Measurements from ENCODE around the gene WNT7A.
A peak's percentile ranks its signal among the peaks of the same experiment; 100 is the strongest.

Gene WNT7A

GRCh38 chr3:13788522-13789424 is 91.1 kb downstream of the WNT7A start:
- H3K9me3 ChIP-seq (ENCODE audit: insufficient read depth, low read depth, low read length): no peaks in the 10 kb centered on the region
- H3K36me3 ChIP-seq (ENCODE audit: insufficient read depth, low read length): no peaks in the 10 kb centered on the region
- no peak overlapping the region for H3K9ac ChIP-seq (ENCODE audit: low read depth, low read length)
- 91% methylated on average over 9 of the region's 9 CpGs for WGBS
- no peak overlapping the region for H3K4me3 ChIP-seq (ENCODE audit: low read length)
- H3K4me1 ChIP-seq (ENCODE audit: insufficient read depth, low read length): peaks cover 13% of the 10 kb centered on the region
- H3K27me3 ChIP-seq (ENCODE audit: insufficient read depth, low read length): peaks cover 5% of the 10 kb centered on the region; the same call in 1 of the 2 replicates
- no peak overlapping the region for H3K27ac ChIP-seq (ENCODE audit: low read depth, low read length)

GRCh38 chr3:13787533-13788132 is 92.2 kb downstream of the WNT7A start:
- Histone ChIP-seq H3K9ac (ENCODE audit: low read depth, low read length) (no peak overlapping the region), H3K4me1 (ENCODE audit: insufficient read depth, low read length) (peaks cover 13% of the 10 kb centered on the region), H3K4me3 (ENCODE audit: low read length) (no peak overlapping the region), H3K27me3 (ENCODE audit: insufficient read depth, low read length) (peaks cover 1% of the 10 kb centered on the region; the same call in 1 of the 2 replicates), H3K27ac (ENCODE audit: low read depth, low read length) (no peak overlapping the region), H3K9me3 (ENCODE audit: insufficient read depth, low read depth, low read length) (no peaks in the 10 kb centered on the region), H3K36me3 (ENCODE audit: insufficient read depth, low read length) (no peaks in the 10 kb centered on the region)
- 78% methylated on average over 19 of the region's 19 CpGs for WGBS

- no peak overlapping the region for H3K9ac ChIP-seq (ENCODE audit: low read depth, low read length)
- peaks cover 13% of the 10 kb centered on the region for H3K4me1 ChIP-seq (ENCODE audit: insufficient read depth, low read length)
- WGBS: 93% methylated on average over 10 of the region's 10 CpGs
- no peaks in the 10 kb centered on the region for H3K27me3 ChIP-seq (ENCODE audit: insufficient read depth, low read length)
- H3K4me3 ChIP-seq (ENCODE audit: low read length): no peak overlapping the region
- H3K36me3 ChIP-seq (ENCODE audit: insufficient read depth, low read length): no peaks in the 10 kb centered on the region
- no peaks in the 10 kb centered on the region for H3K9me3 ChIP-seq (ENCODE audit: insufficient read depth, low read depth, low read length)
- H3K27ac ChIP-seq (ENCODE audit: low read depth, low read length): no peak overlapping the region
Measured at GRCh38 chr3:13786811-13787210, 93.1 kb downstream of the WNT7A start.

GRCh38 chr3:13785853-13786436 is 93.9 kb downstream of the WNT7A start:
- no peak overlapping the region for H3K9ac ChIP-seq (ENCODE audit: low read depth, low read length)
- 74% methylated on average over 13 of the region's 13 CpGs for WGBS

GRCh38 chr3:13785351-13785750 is 94.5 kb downstream of the WNT7A start:
- Histone ChIP-seq H3K36me3 (ENCODE audit: insufficient read depth, low read length) (no peaks in the 10 kb centered on the region), H3K27ac (ENCODE audit: low read depth, low read length) (peak overlapping the region; percentile 20; the same call in 1 of the 2 replicates), H3K9ac (ENCODE audit: low read depth, low read length) (no peak overlapping the region), H3K27me3 (ENCODE audit: insufficient read depth, low read length) (no peaks in the 10 kb centered on the region), H3K9me3 (ENCODE audit: insufficient read depth, low read depth, low read length) (no peaks in the 10 kb centered on the region), H3K4me3 (ENCODE audit: low read length) (no peak overlapping the region), H3K4me1 (ENCODE audit: insufficient read depth, low read length) (peaks cover 13% of the 10 kb centered on the region)
- 48% methylated on average over 7 of the region's 7 CpGs for WGBS

More at GRCh38 chr3:13785853-13786436, 93.9 kb downstream of the WNT7A start:
- peaks cover 13% of the 10 kb centered on the region for H3K4me1 ChIP-seq (ENCODE audit: insufficient read depth, low read length)
- no peak overlapping the region for H3K4me3 ChIP-seq (ENCODE audit: low read length)
- H3K9me3 ChIP-seq (ENCODE audit: insufficient read depth, low read depth, low read length): no peaks in the 10 kb centered on the region
- H3K36me3 ChIP-seq (ENCODE audit: insufficient read depth, low read length): no peaks in the 10 kb centered on the region
- peak overlapping the region; percentile 20; the same call in 1 of the 2 replicates for H3K27ac ChIP-seq (ENCODE audit: low read depth, low read length)
- H3K27me3 ChIP-seq (ENCODE audit: insufficient read depth, low read length): no peaks in the 10 kb centered on the region

GRCh38 chr3:13783476-13783875 is 96.4 kb downstream of the WNT7A start:
- Histone ChIP-seq H3K36me3 (ENCODE audit: insufficient read depth, low read length) (no peaks in the 10 kb centered on the region), H3K27ac (ENCODE audit: low read depth, low read length) (no peak overlapping the region), H3K27me3 (ENCODE audit: insufficient read depth, low read length) (no peaks in the 10 kb centered on the region), H3K4me3 (ENCODE audit: low read length) (no peak overlapping the region), H3K4me1 (ENCODE audit: insufficient read depth, low read length) (peaks cover 13% of the 10 kb centered on the region), H3K9ac (ENCODE audit: low read depth, low read length) (no peak overlapping the region), H3K9me3 (ENCODE audit: insufficient read depth, low read depth, low read length) (no peaks in the 10 kb centered on the region)
- whole genome bisulfite sequencing: 93% methylated on average over 8 of the region's 8 CpGs

GRCh38 chr3:13782501-13782900 is 97.4 kb downstream of the WNT7A start:
- Histone ChIP-seq H3K27ac (ENCODE audit: low read depth, low read length) (no peak overlapping the region), H3K9me3 (ENCODE audit: insufficient read depth, low read depth, low read length) (no peaks in the 10 kb centered on the region), H3K27me3 (ENCODE audit: insufficient read depth, low read length) (no peaks in the 10 kb centered on the region), H3K9ac (ENCODE audit: low read depth, low read length) (no peak overlapping the region), H3K36me3 (ENCODE audit: insufficient read depth, low read length) (no peaks in the 10 kb centered on the region), H3K4me1 (ENCODE audit: insufficient read depth, low read length) (peaks cover 13% of the 10 kb centered on the region), H3K4me3 (ENCODE audit: low read length) (no peak overlapping the region)
- 82% methylated on average over 11 of the region's 11 CpGs for WGBS

- Histone ChIP-seq H3K36me3 (ENCODE audit: insufficient read depth, low read length) (no peaks in the 10 kb centered on the region), H3K27me3 (ENCODE audit: insufficient read depth, low read length) (no peaks in the 10 kb centered on the region), H3K27ac (ENCODE audit: low read depth, low read length) (no peak overlapping the region), H3K9me3 (ENCODE audit: insufficient read depth, low read depth, low read length) (no peaks in the 10 kb centered on the region), H3K4me1 (ENCODE audit: insufficient read depth, low read length) (peaks cover 13% of the 10 kb centered on the region), H3K9ac (ENCODE audit: low read depth, low read length) (no peak overlapping the region), H3K4me3 (ENCODE audit: low read length) (no peak overlapping the region)
- 87% methylated on average over 5 of the region's 5 CpGs for WGBS
Measured at GRCh38 chr3:13781417-13781816, 98.5 kb downstream of the WNT7A start.

- H3K27me3 ChIP-seq (ENCODE audit: insufficient read depth, low read length): no peaks in the 10 kb centered on the region
- H3K27ac ChIP-seq (ENCODE audit: low read depth, low read length): no peak overlapping the region
- no peak overlapping the region for H3K9ac ChIP-seq (ENCODE audit: low read depth, low read length)
- 74% methylated on average over 11 of the region's 11 CpGs for WGBS
- peaks cover 5% of the 10 kb centered on the region for H3K4me1 ChIP-seq (ENCODE audit: insufficient read depth, low read length)
- H3K36me3 ChIP-seq (ENCODE audit: insufficient read depth, low read length): no peaks in the 10 kb centered on the region
- H3K4me3 ChIP-seq (ENCODE audit: low read length): no peak overlapping the region
- H3K9me3 ChIP-seq (ENCODE audit: insufficient read depth, low read depth, low read length): no peaks in the 10 kb centered on the region
Measured at GRCh38 chr3:13780432-13781176, 99.3 kb downstream of the WNT7A start.

- Histone ChIP-seq H3K4me1 (ENCODE audit: insufficient read depth, low read length) (no peaks in the 10 kb centered on the region), H3K36me3 (ENCODE audit: insufficient read depth, low read length) (no peaks in the 10 kb centered on the region), H3K9me3 (ENCODE audit: insufficient read depth, low read depth, low read length) (no peaks in the 10 kb centered on the region), H3K9ac (ENCODE audit: low read depth, low read length) (no peak overlapping the region), H3K27me3 (ENCODE audit: insufficient read depth, low read length) (no peaks in the 10 kb centered on the region), H3K4me3 (ENCODE audit: low read length) (no peak overlapping the region), H3K27ac (ENCODE audit: low read depth, low read length) (no peak overlapping the region)
- WGBS: 90% methylated on average over 4 of the region's 4 CpGs
Measured at GRCh38 chr3:13776253-13777050, 103.4 kb downstream of the WNT7A start.

Data from HUES64 (cell line).